K562 (cell line): ENCODE data around the gene ALG5. TPM values are rescaled to one million over a fixed set of nuclear protein-coding genes. Genes with fewer than 3 reads are reported as not detected.

ENCODE experiments used
- ATAC-seq: fragments of 200-7000 bp; cut with Tn5 transposase; 3 replicates; pipeline ENCODE4 v1.9.1; 2020; ENCODE audit warnings: moderate library complexity
- BruUV-seq: library from RNA; stranded (reverse); fragments of 400-500 nt; replicated peaks from 2 replicates; lab custom pipeline; 2021; lab: Mats Ljungman, UMichigan
- CTCF ChIA-PET: fragments of 300-600 bp; formaldehyde crosslinking; extraction: SDS; loops from one replicate; lab custom pipeline; 2021; ENCODE audit warnings: low intra/inter-chr PET ratio; lab: Yijun Ruan, JAX
- POLR2A ChIA-PET: fragments of 300-600, 350-650 bp; sonication (Branson Sonifier 250); formaldehyde crosslinking; extraction: SDS; loops from one replicate; lab custom pipeline; 2021; ENCODE audit warnings: antibody characterized with exemption, inconsistent platforms; lab: Yijun Ruan, JAX
- DNase-seq, 4 experiments: peaks; one replicate each; pipeline versions ENCODE4 v3.0.0 to v3.0.0-alpha.2; 2011 to 2018; ENCODE audit warnings: low spot score in 3 of 4, mixed read lengths in 3 of 4; ENCODE audit errors: extremely low read depth in 1 of 4
- FAIRE-seq: peaks from 2 replicates; lab custom pipeline; 2011; peaks lifted over from hg19 to GRCh38; lab: Jason Lieb, UNC
- H2AFZ ChIP-seq: 2 replicates; pipeline ENCODE4 v1.6.0; 2011; ENCODE audit warnings: low read depth, low read length, control low read depth, inconsistent platforms
- H3K27ac ChIP-seq: fragments of 200-600 bp; 3 replicates; pipeline ENCODE4 v1.8.0; 2011; ENCODE audit warnings: low read depth, mild to moderate bottlenecking, control low read depth, inconsistent platforms, low read length, moderate library complexity, mixed read lengths; ENCODE audit errors: extremely low read depth
- H3K27me3 ChIP-seq, 2 experiments: fragments of 300-600 bp in 1 of 2; 2 replicates in 1 of 2; 3 replicates in 1 of 2; pipeline versions ENCODE4 v1.6.0 to v1.8.0; 2011; ENCODE audit warnings: inconsistent platforms in 2 of 2, low read length in 2 of 2, mild to moderate bottlenecking in 1 of 2, mixed read lengths in 1 of 2, moderate library complexity in 1 of 2; ENCODE audit not compliant: control insufficient read depth in 2 of 2, insufficient read depth in 2 of 2
- H3K36me3 ChIP-seq: fragments of 300-600 bp; 3 replicates; pipeline ENCODE4 v1.8.0; 2011; ENCODE audit warnings: mild to moderate bottlenecking, low read length, inconsistent platforms; ENCODE audit not compliant: control insufficient read depth, insufficient read depth
- H3K4me1 ChIP-seq, 2 experiments: fragments of 200-600 bp in 1 of 2; replicated peaks in 1 of 2; 2 replicates in 1 of 2; 3 replicates in 1 of 2; pipeline versions ENCODE4 v1.5.1 to v1.8.0; 2011; ENCODE audit warnings: inconsistent platforms in 2 of 2, low read length in 2 of 2, mild to moderate bottlenecking in 1 of 2, mixed read lengths in 1 of 2, moderate library complexity in 1 of 2; ENCODE audit not compliant: control insufficient read depth in 2 of 2, insufficient read depth in 2 of 2
- H3K4me2 ChIP-seq: 2 replicates; pipeline ENCODE4 v1.6.1; 2011; ENCODE audit warnings: low read length, control low read depth, inconsistent platforms, mixed read lengths; ENCODE audit not compliant: insufficient read depth
- H3K4me3 ChIP-seq: fragments of 200-600 bp; sonication (generic), shearing (Covaris generic); 2 replicates; pipeline ENCODE4 v1.5.1; 2016; ENCODE audit warnings: control low read depth, inconsistent platforms
- H3K79me2 ChIP-seq: fragments of 200-600 bp; 3 replicates; pipeline ENCODE4 v1.8.0; 2011; ENCODE audit warnings: low read length, inconsistent platforms; ENCODE audit not compliant: control insufficient read depth, insufficient read depth
- H3K9ac ChIP-seq, 2 experiments: 2 replicates each; pipeline versions ENCODE4 v1.6.0 to v1.6.1; 2011; ENCODE audit warnings: low read depth in 2 of 2, low read length in 2 of 2, control low read depth in 1 of 2, inconsistent platforms in 1 of 2, mild to moderate bottlenecking in 1 of 2, mixed read lengths in 1 of 2; ENCODE audit not compliant: insufficient read depth in 1 of 2
- H3K9me1 ChIP-seq: one replicate; pipeline ENCODE4 v1.6.0; 2011; ENCODE audit warnings: inconsistent platforms, mild to moderate bottlenecking, low read length, moderate library complexity; ENCODE audit not compliant: control insufficient read depth, insufficient read depth
- H3K9me3 ChIP-seq: replicated peaks from 2 replicates; pipeline ENCODE4 v1.5.1; 2011; ENCODE audit warnings: low read depth, low read length, inconsistent platforms; ENCODE audit not compliant: control insufficient read depth, insufficient read depth
- H4K20me1 ChIP-seq: replicated peaks from 2 replicates; pipeline ENCODE4 v1.6.1; 2011; ENCODE audit warnings: low read length, inconsistent platforms, mixed read lengths; ENCODE audit not compliant: control insufficient read depth, insufficient read depth
- BCOR ChIP-seq: fragments of 450-650 bp; IDR thresholded peaks from 2 replicates; pipeline ENCODE4 v1.6.1; 2016
- BRF1 ChIP-seq: IDR thresholded peaks from 3 replicates; pipeline ENCODE4 v1.6.1; 2011; ENCODE audit warnings: borderline replicate concordance, mild to moderate bottlenecking; ENCODE audit not compliant: insufficient read length; ENCODE audit errors: extremely low read depth
- CHD1 ChIP-seq: fragments of 200-600 bp; sonication (generic); IDR thresholded peaks from one replicate; pipeline ENCODE4 v1.6.1; 2012; ENCODE audit warnings: mild to moderate bottlenecking, moderate library complexity, low read length, inconsistent platforms
- EP300 ChIP-seq: IDR thresholded peaks from 2 replicates; pipeline ENCODE4 v1.6.1; 2012; ENCODE audit warnings: low read length, improper control_type of control experiment
- FUS ChIP-seq: fragments of 200-400 bp; formaldehyde crosslinking; optimal IDR thresholded peaks from 2 replicates; pipeline ENCODE3; 2017; ENCODE audit warnings: low read depth, low read length
- MTA2 ChIP-seq: fragments of 450-650 bp; IDR thresholded peaks from 2 replicates; pipeline ENCODE4 v1.6.1; 2016; ENCODE audit warnings: low read depth
- NFYB ChIP-seq: IDR thresholded peaks from 2 replicates; pipeline ENCODE4 v1.6.1; 2011; ENCODE audit warnings: mild to moderate bottlenecking, moderate library complexity; ENCODE audit not compliant: insufficient read length; ENCODE audit errors: extremely low read depth
- RFX5 ChIP-seq: IDR thresholded peaks from 2 replicates; pipeline ENCODE4 v1.6.1; 2011; ENCODE audit warnings: low read depth, mild to moderate bottlenecking, improper control_type of control experiment, low read length
- SAP30 ChIP-seq: fragments of 200-600 bp; sonication (generic); IDR thresholded peaks from 2 replicates; pipeline ENCODE4 v1.6.1; 2012; ENCODE audit warnings: borderline replicate concordance, low read depth, mild to moderate bottlenecking, moderate library complexity, low read length, control low read depth, inconsistent platforms; ENCODE audit not compliant: insufficient read depth, poor library complexity, severe bottlenecking
- SIN3B ChIP-seq: fragments of 450-650 bp; IDR thresholded peaks from 2 replicates; pipeline ENCODE4 v1.6.1; 2017; ENCODE audit warnings: low read depth, mild to moderate bottlenecking, moderate library complexity
- SPI1 ChIP-seq: IDR thresholded peaks from 2 replicates; pipeline ENCODE4 v1.6.1; 2011; ENCODE audit warnings: low read depth, low read length, control low read depth, borderline replicate concordance
- SREBF2 ChIP-seq: sonication (generic); formaldehyde crosslinking; IDR thresholded peaks from 2 replicates; pipeline ENCODE4 v1.4.0; 2020; ENCODE audit warnings: mild to moderate bottlenecking, missing genetic modification reagents
- TEAD4 ChIP-seq, 2 experiments: sonication (generic) in 1 of 2; formaldehyde crosslinking in 1 of 2; IDR thresholded peaks; 2 replicates each; pipeline versions ENCODE4 v1.6.1 to v1.8.0; 2012 to 2022; ENCODE audit warnings: borderline replicate concordance in 1 of 2, inconsistent platforms in 1 of 2, low read length in 1 of 2, mild to moderate bottlenecking in 1 of 2, missing genetic modification reagents in 1 of 2
- TRIM28 ChIP-seq: fragments of 450-650 bp; IDR thresholded peaks from 2 replicates; pipeline ENCODE4 v1.6.1; 2017
- WGBS: fragments of 100-300 bp; shearing (Covaris generic); methylation state at CpG from one replicate; pipeline ENCODE4 v1.1.6; 2016; ENCODE audit warnings: low coverage, mixed read lengths; ENCODE audit not compliant: insufficient coverage; ENCODE audit errors: missing lambda C conversion rate; 5-methylcytosine and 5-hydroxymethylcytosine counted together
- in situ Hi-C: fragments of 300-500 bp; cut with MboI; formaldehyde crosslinking; loops from 4 replicates; pipeline ENCODE4 v1.15.0; 2018; ENCODE audit warnings: inconsistent platforms, mixed read lengths
- intact Hi-C: fragments of 100-400 bp; cut with micrococcal nuclease; formaldehyde crosslinking; loops from 2 replicates; pipeline ENCODE4 v1.14.2; 2022
- polyA plus RNA-seq, 8 experiments: library from polyadenylated mRNA; depleted of rRNA in 4 of 8; stranded (reverse) in 5 of 8; unstranded in 3 of 8; fragments of >200 nt; fragmentation: Nextera tagmentation in 2 of 8; fragmentation: Illumina TruSeq in 1 of 8; extraction: Ambion mirVana in 2 of 8; extraction: Trizol in 1 of 8; gene quantifications; 2 replicates each; pipeline versions ENCODE4 v1.2.1 to v1.2.3, GENCODE V29; 2011 to 2014; ENCODE audit warnings: inconsistent platforms in 1 of 8, missing spikeins in 1 of 8
- total RNA-seq, 7 experiments: library from RNA; depleted of rRNA in 6 of 7; stranded (reverse); fragments of >200 nt in 6 of 7; fragmentation: Illumina TruSeq in 2 of 7; extraction: Trizol in 2 of 7; gene quantifications; 2 replicates each; pipeline versions ENCODE4 v1.2.1 to v1.2.3, GENCODE V29; 2011 to 2021; ENCODE audit warnings: low replicate concordance in 1 of 7

The ALG5 gene
- total and polyA plus RNA-seq, 9 of the 15 experiments (the other 6 are each of a cell fraction or from before 2014, with no cell fraction given): 33.6 to 80.5 (median 48.2) TPM

DNA sequence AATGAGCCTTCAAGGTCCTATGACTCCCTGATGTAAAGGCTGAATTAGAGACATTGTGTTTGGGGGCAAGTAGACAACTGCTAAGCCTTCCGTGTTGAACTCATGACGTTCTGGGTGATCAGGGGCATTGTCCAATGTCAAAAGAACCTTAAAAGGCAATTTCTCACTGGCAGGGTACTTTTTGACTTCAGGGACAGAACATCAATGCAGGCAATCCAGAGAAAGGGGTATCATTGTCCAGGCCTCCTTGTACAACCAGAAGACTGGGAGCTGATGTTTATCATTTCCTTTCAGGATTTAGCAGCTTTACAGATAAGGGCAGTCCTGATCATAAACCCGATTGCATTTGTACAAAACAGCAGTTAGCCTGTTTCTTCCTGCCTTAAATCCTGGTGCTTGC lies 54.1 kb downstream of the ALG5 start (continued):
- TF ChIP-seq EP300 (no peak), MTA2 (no peak), SPI1 (no peak), TRIM28 (no peak), SAP30 (no peak), NFYB (no peak), SREBF2 (CRISPR knock-in tag) (no peak), BRF1 (no peak), SIN3B (no peak), CHD1 (no peak)

DNA sequence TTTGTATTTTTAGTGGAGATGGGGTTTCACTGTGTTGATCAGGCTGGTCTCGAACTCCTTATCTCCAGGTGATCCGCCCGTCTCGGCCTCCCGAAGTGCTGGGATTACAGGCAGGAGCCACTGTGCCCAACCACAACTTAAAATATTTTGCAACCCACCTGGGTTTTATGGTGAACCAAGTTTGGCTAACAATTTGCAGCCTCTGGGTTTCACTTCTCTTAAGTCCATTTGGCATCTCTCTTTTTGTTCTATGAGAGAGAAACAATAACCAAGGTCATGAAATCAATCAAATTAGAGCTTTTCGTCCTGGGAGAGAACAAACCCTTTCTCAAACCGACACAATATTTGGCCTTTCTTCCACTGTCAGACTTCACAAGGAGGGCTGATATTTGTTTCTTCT lies 73.5 kb downstream of the ALG5 start:
- H3K4me3 ChIP-seq: no peak overlapping the region
- intact Hi-C loops: no loop called here
- ATAC-seq (no peak), FAIRE-seq (no peak), DNase-seq (no peak)
- TF ChIP-seq TEAD4 (IDR thresholded peaks at IDR 0.05; ENCODE audit: low read length): no peak
- TF ChIP-seq TEAD4 (CRISPR knock-in tag; IDR thresholded peaks at IDR 0.05; ENCODE audit: borderline replicate concordance): no peak
- no peak for TF ChIP-seq FUS
- no peak for TF ChIP-seq BCOR
- TF ChIP-seq RFX5: no peak
- no peaks in the 10 kb centered on the region for H4K20me1 ChIP-seq
- no peak overlapping the region for H3K4me2 ChIP-seq
- no peaks in the 10 kb centered on the region for H3K4me1 ChIP-seq
- in situ Hi-C loops: no loop called here
- ChIA-PET POLR2A (no interaction called here), CTCF (no interaction called here)
- WGBS: 0% methylated on average over 7 of the region's 7 CpGs
- H3K36me3 ChIP-seq: no peaks in the 10 kb centered on the region
- H3K27me3 ChIP-seq: peaks cover 9 to 15% of the 10 kb centered on the region in 2 experiments; a peak in 3 of 5 replicates
- BruUV-seq: no TSS peak
- no peaks in the 10 kb centered on the region for H3K9me3 ChIP-seq
- no peak overlapping the region for H3K27ac ChIP-seq
- H3K79me2 ChIP-seq: no peaks in the 10 kb centered on the region
- no peaks in the 10 kb centered on the region for H3K9me1 ChIP-seq
- H3K9ac ChIP-seq: no peak overlapping the region
- no peak overlapping the region for H2AFZ ChIP-seq
